ENCODE data around the gene SH2D4B. TPM values are rescaled to one million over a fixed set of nuclear protein-coding genes. Genes with fewer than 3 reads are reported as not detected.

Gene SH2D4B
- total and polyA plus RNA-seq, 2 experiments from 2014 or later = not detected

- Histone ChIP-seq H3K9me2 (replicated peaks; ENCODE audit: insufficient read depth) (no peaks in the 10 kb centered on the region), H3K9me3 (ENCODE audit: low read depth) (no peaks in the 10 kb centered on the region), H3K27ac (no peak overlapping the region), H3K27me3 (no peaks in the 10 kb centered on the region), H4K20me1 (ENCODE audit: insufficient read depth, poor library complexity, severe bottlenecking) (no peaks in the 10 kb centered on the region), H3K36me3 (replicated peaks; ENCODE audit: insufficient read depth, low read depth) (no peaks in the 10 kb centered on the region), H3K4me2 (no peak overlapping the region), H2AFZ (no peak overlapping the region), H3K4me1 (ENCODE audit: insufficient read depth) (peaks cover 4% of the 10 kb centered on the region), H3K79me2 (no peaks in the 10 kb centered on the region), H3K4me3 (no peak overlapping the region)
- no peak for DNase-seq (ENCODE audit: low spot score)
- 89% methylated on average over 1 of the region's 1 CpG for WGBS (ENCODE audit: low lambda C conversion rate, missing lambda C conversion rate)
- TF ChIP-seq EZH2 (IDR thresholded peaks at IDR 0.05; ENCODE audit: borderline replicate concordance) (no peak), CTCF (IDR thresholded peaks at IDR 0.05; ENCODE audit: poor library complexity) (no peak), EZH2phosphoT487 (IDR thresholded peaks at IDR 0.05; ENCODE audit: low read depth, severe bottlenecking, unreplicated experiment) (no peak)
Measured at GRCh38 chr10:80583685-80584084, 46.0 kb downstream of the SH2D4B start.

GRCh38 chr10:80585812-80586211 lies 48.1 kb downstream of the SH2D4B start:
- Histone ChIP-seq H3K4me2 (no peak overlapping the region), H3K27ac (no peak overlapping the region), H2AFZ (no peak overlapping the region), H3K4me3 (no peak overlapping the region), H3K36me3 (replicated peaks; ENCODE audit: insufficient read depth, low read depth) (no peaks in the 10 kb centered on the region), H3K79me2 (no peaks in the 10 kb centered on the region), H3K9me3 (ENCODE audit: low read depth) (no peaks in the 10 kb centered on the region), H3K9me2 (replicated peaks; ENCODE audit: insufficient read depth) (no peaks in the 10 kb centered on the region), H3K4me1 (ENCODE audit: insufficient read depth) (peaks cover 4% of the 10 kb centered on the region), H4K20me1 (ENCODE audit: insufficient read depth, poor library complexity, severe bottlenecking) (no peaks in the 10 kb centered on the region), H3K27me3 (no peaks in the 10 kb centered on the region)
- no peak for DNase-seq (ENCODE audit: low spot score)
- WGBS (ENCODE audit: low lambda C conversion rate, missing lambda C conversion rate) = 94% methylated on average over 21 of the region's 23 CpGs
- no peak for TF ChIP-seq CTCF (IDR thresholded peaks at IDR 0.05; ENCODE audit: poor library complexity)
- TF ChIP-seq EZH2 (IDR thresholded peaks at IDR 0.05; ENCODE audit: borderline replicate concordance) = no peak
- TF ChIP-seq EZH2phosphoT487 (IDR thresholded peaks at IDR 0.05; ENCODE audit: low read depth, severe bottlenecking, unreplicated experiment) = no peak

GRCh38 chr10:80588546-80588945 lies 50.8 kb downstream of the SH2D4B start:
- Histone ChIP-seq H3K4me3 (no peak overlapping the region), H3K27ac (no peak overlapping the region), H3K4me1 (ENCODE audit: insufficient read depth) (no peaks in the 10 kb centered on the region), H3K36me3 (replicated peaks; ENCODE audit: insufficient read depth, low read depth) (no peaks in the 10 kb centered on the region), H3K9me3 (ENCODE audit: low read depth) (no peaks in the 10 kb centered on the region), H3K9me2 (replicated peaks; ENCODE audit: insufficient read depth) (no peaks in the 10 kb centered on the region), H3K4me2 (no peak overlapping the region), H4K20me1 (ENCODE audit: insufficient read depth, poor library complexity, severe bottlenecking) (no peaks in the 10 kb centered on the region), H3K27me3 (no peaks in the 10 kb centered on the region), H3K79me2 (no peaks in the 10 kb centered on the region), H2AFZ (no peak overlapping the region)
- no peak for DNase-seq (ENCODE audit: low spot score)
- no peak for TF ChIP-seq EZH2 (IDR thresholded peaks at IDR 0.05; ENCODE audit: borderline replicate concordance)
- no peak for TF ChIP-seq EZH2phosphoT487 (IDR thresholded peaks at IDR 0.05; ENCODE audit: low read depth, severe bottlenecking, unreplicated experiment)
- no peak for TF ChIP-seq CTCF (IDR thresholded peaks at IDR 0.05; ENCODE audit: poor library complexity)
- WGBS (ENCODE audit: low lambda C conversion rate, missing lambda C conversion rate) = 94% methylated on average over 10 of the region's 10 CpGs

Measured in hepatocyte (in vitro differentiated cells).